Myocyte (in vitro differentiated cells): Measurements from ENCODE around the gene CRKL. TPM values are rescaled to one million over a fixed set of nuclear protein-coding genes. Genes with fewer than 3 reads are reported as not detected.
"Not testable (repeated sequence)": the region's sequence is repeated elsewhere in the genome, so short reads cannot be mapped to it uniquely, and the experiment has no call there.

Experiments used
- DNase-seq: peaks from one replicate; pipeline ENCODE4 v3.0.0-alpha.2; 2012; ENCODE audit warnings: low read depth
- total RNA-seq: library from RNA; depleted of rRNA; stranded (reverse); fragments of >200 nt; gene quantifications from 2 replicates; pipeline ENCODE4 v1.2.3, GENCODE V29; 2014

Gene CRKL
- total RNA-seq, 1 donor from 2014 or later: 52.6 TPM

- no peak for DNase-seq
Measured at GRCh38 chr22:20933910-20934309, 16.7 kb downstream of the CRKL start.

GRCh38 chr22:20935049-20935448, 17.8 kb downstream of the CRKL start:
- DNase-seq: not testable (repeated sequence)

GRCh38 chr22:20935780-20936539, 18.8 kb downstream of the CRKL start:
- DNase-seq: not testable (repeated sequence)

- no peak for DNase-seq
Measured at GRCh38 chr22:20937031-20937793, 20.0 kb downstream of the CRKL start.

GRCh38 chr22:20937794-20938671, 20.8 kb downstream of the CRKL start:
- DNase-seq: no peak

GRCh38 chr22:20939457-20940185, 22.4 kb downstream of the CRKL start:
- not testable (repeated sequence) for DNase-seq

- peak; percentile 18 for DNase-seq
Measured at GRCh38 chr22:20940186-20940651, 23.0 kb downstream of the CRKL start.

GRCh38 chr22:20940904-20941385, 23.7 kb downstream of the CRKL start:
- no peak for DNase-seq

GRCh38 chr22:20942203-20942902, 25.1 kb downstream of the CRKL start:
- not testable (repeated sequence) for DNase-seq

GRCh38 chr22:20943104-20943933, 26.1 kb downstream of the CRKL start:
- DNase-seq: no peak

GRCh38 chr22:20944042-20944441, 26.8 kb downstream of the CRKL start:
- DNase-seq: no peak

- DNase-seq: no peak
Measured at GRCh38 chr22:20945578-20945934, 28.3 kb downstream of the CRKL start.

- DNase-seq: no peak
Measured at GRCh38 chr22:20946080-20946986, 29.1 kb downstream of the CRKL start.

- no peak for DNase-seq
Measured at GRCh38 chr22:20946991-20947390, 29.8 kb downstream of the CRKL start.

- no peak for DNase-seq
Measured at GRCh38 chr22:20948450-20948849, 31.2 kb downstream of the CRKL start.

- DNase-seq: no peak
Measured at GRCh38 chr22:20948989-20949388, 31.8 kb downstream of the CRKL start.

- DNase-seq: no peak
Measured at GRCh38 chr22:20949698-20950183, 32.5 kb downstream of the CRKL start.
